ENCODE results near the gene CLDN14. TPM values are rescaled to one million over a fixed set of nuclear protein-coding genes. Genes with fewer than 3 reads are reported as not detected.

Gene CLDN14
- total RNA-seq, 2 experiments from 2014 or later = not detected

DNA sequence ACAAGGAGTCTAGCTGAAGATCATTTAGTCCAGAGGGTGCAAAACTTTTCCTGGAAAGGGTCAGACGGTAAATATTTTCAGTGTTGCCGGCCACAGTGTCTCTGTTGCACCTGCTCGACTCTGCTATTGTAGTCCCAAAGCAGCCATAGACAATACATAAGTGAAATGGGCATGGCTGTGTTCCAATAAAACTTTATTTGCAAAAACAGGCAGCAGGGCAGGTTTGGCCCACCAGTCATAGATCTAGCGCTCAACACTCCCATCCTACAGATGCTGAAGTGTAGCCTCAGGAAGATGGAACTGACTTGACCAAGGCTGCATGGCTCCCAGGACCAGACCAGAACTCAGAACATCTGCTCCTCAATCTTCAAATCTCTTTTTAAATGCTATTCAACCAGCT, 46.2 kb upstream of the CLDN14 start:
- Histone ChIP-seq H3K27me3 (ENCODE audit: control insufficient read depth in 1 of 2, insufficient read depth in 2 of 2, low read length in 2 of 2) (no peaks in the 10 kb centered on the region), H3K9me3 (ENCODE audit: control insufficient read depth in 1 of 2, insufficient read depth in 1 of 2, low read length in 2 of 2) (peaks cover 0 to 1% of the 10 kb centered on the region in 2 experiments), H3K4me3 (ENCODE audit: low read length) (no peak overlapping the region), H3K4me1 (ENCODE audit: insufficient read depth, low read length) (no peaks in the 10 kb centered on the region), H3K27ac (ENCODE audit: low read depth in 1 of 2, low read length in 2 of 2) (no peak overlapping the region), H3K36me3 (ENCODE audit: insufficient read depth, low read length) (no peaks in the 10 kb centered on the region)
- no peak for DNase-seq
- Mint-ChIP-seq H3K4me3 (no peak overlapping the region), H3K4me1 (ENCODE audit: low read depth) (no peaks in the 10 kb centered on the region), H3K9me3 (no peaks in the 10 kb centered on the region), H3K36me3 (ENCODE audit: low read depth) (no peaks in the 10 kb centered on the region), H3K27me3 (peaks cover 38% of the 10 kb centered on the region), H3K27ac (no peak overlapping the region)
- POLR2A ChIA-PET = no interaction called here
- ATAC-seq (ENCODE audit: poor library complexity) = no peak
- CTCF ChIA-PET = no interaction called here
- intact Hi-C loops (cut with DNase I, micrococcal nuclease) = no loop called here
- TF ChIP-seq, protein P1, sequence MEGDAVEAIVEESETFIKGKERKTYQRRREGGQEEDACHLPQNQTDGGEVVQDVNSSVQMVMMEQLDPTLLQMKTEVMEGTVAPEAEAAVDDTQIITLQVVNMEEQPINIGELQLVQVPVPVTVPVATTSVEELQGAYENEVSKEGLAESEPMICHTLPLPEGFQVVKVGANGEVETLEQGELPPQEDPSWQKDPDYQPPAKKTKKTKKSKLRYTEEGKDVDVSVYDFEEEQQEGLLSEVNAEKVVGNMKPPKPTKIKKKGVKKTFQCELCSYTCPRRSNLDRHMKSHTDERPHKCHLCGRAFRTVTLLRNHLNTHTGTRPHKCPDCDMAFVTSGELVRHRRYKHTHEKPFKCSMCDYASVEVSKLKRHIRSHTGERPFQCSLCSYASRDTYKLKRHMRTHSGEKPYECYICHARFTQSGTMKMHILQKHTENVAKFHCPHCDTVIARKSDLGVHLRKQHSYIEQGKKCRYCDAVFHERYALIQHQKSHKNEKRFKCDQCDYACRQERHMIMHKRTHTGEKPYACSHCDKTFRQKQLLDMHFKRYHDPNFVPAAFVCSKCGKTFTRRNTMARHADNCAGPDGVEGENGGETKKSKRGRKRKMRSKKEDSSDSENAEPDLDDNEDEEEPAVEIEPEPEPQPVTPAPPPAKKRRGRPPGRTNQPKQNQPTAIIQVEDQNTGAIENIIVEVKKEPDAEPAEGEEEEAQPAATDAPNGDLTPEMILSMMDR (IDR thresholded peaks at IDR 0.05) = no peak

DNA sequence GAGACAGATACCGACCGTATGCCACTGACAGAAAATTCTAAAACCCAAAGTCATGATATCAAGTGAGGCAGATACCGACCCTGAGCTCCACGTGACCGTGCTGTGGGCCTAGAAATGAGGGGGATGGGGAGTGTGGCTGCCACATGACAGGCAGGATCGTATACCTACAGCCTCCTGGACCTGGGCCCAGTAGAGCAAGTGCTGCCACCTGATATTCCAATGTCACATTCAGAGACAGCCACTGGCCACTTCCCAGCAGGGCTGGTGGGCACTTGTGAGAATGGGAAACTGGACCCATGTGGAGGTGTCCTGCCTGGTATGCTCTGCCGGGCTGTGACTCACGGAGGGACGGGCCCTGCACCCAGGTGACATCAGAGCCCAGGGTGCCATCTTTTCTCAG, 44.6 kb upstream of the CLDN14 start:
- no peak overlapping the region for H3K27ac Mint-ChIP-seq
- CTCF ChIA-PET = no interaction called here
- H3K9me3 Mint-ChIP-seq = no peaks in the 10 kb centered on the region
- Histone ChIP-seq H3K27me3 (ENCODE audit: control insufficient read depth in 1 of 2, insufficient read depth in 2 of 2, low read length in 2 of 2) (no peaks in the 10 kb centered on the region), H3K4me1 (ENCODE audit: insufficient read depth, low read length) (no peaks in the 10 kb centered on the region), H3K9me3 (ENCODE audit: control insufficient read depth in 1 of 2, insufficient read depth in 1 of 2, low read length in 2 of 2) (peaks cover 7 to 8% of the 10 kb centered on the region in 2 experiments), H3K4me3 (ENCODE audit: low read length) (no peak overlapping the region), H3K36me3 (ENCODE audit: insufficient read depth, low read length) (no peaks in the 10 kb centered on the region), H3K27ac (ENCODE audit: low read depth in 1 of 2, low read length in 2 of 2) (no peak overlapping the region)
- TF ChIP-seq, protein P1 (IDR thresholded peaks at IDR 0.05) = no peak
- H3K4me1 Mint-ChIP-seq (ENCODE audit: low read depth) = no peaks in the 10 kb centered on the region
- H3K4me3 Mint-ChIP-seq = no peak overlapping the region
- DNase-seq (no peak), ATAC-seq (ENCODE audit: poor library complexity) (no peak)
- POLR2A ChIA-PET = no interaction called here
- intact Hi-C loops (cut with DNase I, micrococcal nuclease) = no loop called here
- peaks cover 35% of the 10 kb centered on the region for H3K27me3 Mint-ChIP-seq
- H3K36me3 Mint-ChIP-seq (ENCODE audit: low read depth) = no peaks in the 10 kb centered on the region

DNA sequence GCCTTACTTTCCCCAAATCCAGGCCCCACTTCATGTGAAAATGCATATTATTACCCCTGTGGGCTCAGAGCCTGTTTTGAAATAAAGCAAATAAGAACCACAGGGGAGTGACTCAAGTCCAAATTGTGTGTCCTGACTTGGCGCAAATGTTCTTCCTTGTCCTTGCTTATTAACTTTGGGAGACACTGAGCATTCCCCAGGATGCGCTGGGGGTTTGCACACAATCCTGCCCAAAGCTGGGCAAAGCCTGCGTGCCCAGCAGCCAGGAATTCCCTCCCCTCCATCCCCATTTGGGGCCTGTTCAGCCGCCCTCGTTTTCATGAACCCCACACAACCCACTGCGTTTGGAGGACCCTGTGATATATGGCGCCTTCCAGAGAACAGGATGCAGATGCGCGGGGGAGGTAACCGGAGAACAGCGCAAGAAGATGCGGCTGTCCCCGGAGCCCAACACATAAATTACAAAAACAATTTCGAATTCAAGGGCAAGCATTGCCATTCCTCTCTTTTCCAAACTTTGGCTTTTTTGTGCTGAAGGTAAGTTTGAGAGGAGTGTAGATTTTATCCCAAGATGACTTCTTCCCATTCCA, 42.4 kb upstream of the CLDN14 start:
- TF ChIP-seq, protein P1 (IDR thresholded peaks at IDR 0.05) = no peak
- H3K4me3 Mint-ChIP-seq = no peak overlapping the region
- Histone ChIP-seq H3K4me3 (ENCODE audit: low read length) (no peak overlapping the region), H3K9me3 (ENCODE audit: control insufficient read depth in 1 of 2, insufficient read depth in 1 of 2, low read length in 2 of 2) (peaks cover 7 to 8% of the 10 kb centered on the region in 2 experiments), H3K27me3 (ENCODE audit: control insufficient read depth in 1 of 2, insufficient read depth in 2 of 2, low read length in 2 of 2) (no peaks in the 10 kb centered on the region), H3K36me3 (ENCODE audit: insufficient read depth, low read length) (no peaks in the 10 kb centered on the region), H3K27ac (ENCODE audit: low read depth in 1 of 2, low read length in 2 of 2) (no peak overlapping the region), H3K4me1 (ENCODE audit: insufficient read depth, low read length) (no peaks in the 10 kb centered on the region)
- ChIA-PET POLR2A (no interaction called here), CTCF (no interaction called here)
- intact Hi-C loops (cut with DNase I, micrococcal nuclease) = no loop called here
- H3K36me3 Mint-ChIP-seq (ENCODE audit: low read depth) = no peaks in the 10 kb centered on the region
- no peak overlapping the region for H3K27ac Mint-ChIP-seq
- DNase-seq (no peak), ATAC-seq (ENCODE audit: poor library complexity) (no peak)
- peaks cover 2% of the 10 kb centered on the region for H3K9me3 Mint-ChIP-seq
- peaks cover 26% of the 10 kb centered on the region for H3K27me3 Mint-ChIP-seq
- H3K4me1 Mint-ChIP-seq (ENCODE audit: low read depth) = no peaks in the 10 kb centered on the region

Data from CD4-positive, alpha-beta T cell (primary cell).